Hepatocyte (in vitro differentiated cells): ENCODE measurements around the gene RNF115.

Experiments
- EZH2 ChIP-seq: fragments of 200-600 bp; sonication (generic); IDR thresholded peaks from 2 replicates; pipeline ENCODE4 v1.6.1; 2016; ENCODE audit warnings: antibody characterized with exemption, mild to moderate bottlenecking, borderline replicate concordance
- EZH2phosphoT487 ChIP-seq: fragments of 200-600 bp; sonication (generic); IDR thresholded peaks from one replicate; pipeline ENCODE4 v1.6.1; 2018; ENCODE audit warnings: antibody characterized with exemption, mild to moderate bottlenecking, low read depth, moderate library complexity; ENCODE audit not compliant: unreplicated experiment, severe bottlenecking
- TF ChIP-seq, protein P1 (sequence below): fragments of 200-600 bp; sonication (generic); IDR thresholded peaks from 2 replicates; pipeline ENCODE4 v1.5.1; 2016; ENCODE audit warnings: antibody characterized with exemption, mild to moderate bottlenecking; ENCODE audit not compliant: poor library complexity

- TF ChIP-seq EZH2: no peak
- TF ChIP-seq, protein P1, sequence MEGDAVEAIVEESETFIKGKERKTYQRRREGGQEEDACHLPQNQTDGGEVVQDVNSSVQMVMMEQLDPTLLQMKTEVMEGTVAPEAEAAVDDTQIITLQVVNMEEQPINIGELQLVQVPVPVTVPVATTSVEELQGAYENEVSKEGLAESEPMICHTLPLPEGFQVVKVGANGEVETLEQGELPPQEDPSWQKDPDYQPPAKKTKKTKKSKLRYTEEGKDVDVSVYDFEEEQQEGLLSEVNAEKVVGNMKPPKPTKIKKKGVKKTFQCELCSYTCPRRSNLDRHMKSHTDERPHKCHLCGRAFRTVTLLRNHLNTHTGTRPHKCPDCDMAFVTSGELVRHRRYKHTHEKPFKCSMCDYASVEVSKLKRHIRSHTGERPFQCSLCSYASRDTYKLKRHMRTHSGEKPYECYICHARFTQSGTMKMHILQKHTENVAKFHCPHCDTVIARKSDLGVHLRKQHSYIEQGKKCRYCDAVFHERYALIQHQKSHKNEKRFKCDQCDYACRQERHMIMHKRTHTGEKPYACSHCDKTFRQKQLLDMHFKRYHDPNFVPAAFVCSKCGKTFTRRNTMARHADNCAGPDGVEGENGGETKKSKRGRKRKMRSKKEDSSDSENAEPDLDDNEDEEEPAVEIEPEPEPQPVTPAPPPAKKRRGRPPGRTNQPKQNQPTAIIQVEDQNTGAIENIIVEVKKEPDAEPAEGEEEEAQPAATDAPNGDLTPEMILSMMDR: no peak
- no peak for TF ChIP-seq EZH2phosphoT487
Observed at GRCh38 chr1:145778146-145778540, 45.8 kb downstream of the RNF115 start.
